Measurements from ENCODE around the gene ARMC5.

ARMC5 gene

GRCh38 chr16:31484491-31485171 is 25.3 kb downstream of the ARMC5 start:
- no peak for TF ChIP-seq CTCF (IDR thresholded peaks at IDR 0.05; ENCODE audit: insufficient read depth, missing control alignments)
- DNase-seq (ENCODE audit: insufficient read length, low spot score) (no peak), FAIRE-seq (no peak)

- FAIRE-seq: no peak
- DNase-seq (ENCODE audit: insufficient read length, low spot score): no peak
- no peak for TF ChIP-seq CTCF (IDR thresholded peaks at IDR 0.05; ENCODE audit: insufficient read depth, missing control alignments)
Observed at GRCh38 chr16:31485571-31485970, 26.3 kb downstream of the ARMC5 start.

- FAIRE-seq (no peak), DNase-seq (ENCODE audit: insufficient read length, low spot score) (no peak)
- no peak for TF ChIP-seq CTCF (IDR thresholded peaks at IDR 0.05; ENCODE audit: insufficient read depth, missing control alignments)
Observed at GRCh38 chr16:31486045-31486444, 26.7 kb downstream of the ARMC5 start.

GRCh38 chr16:31487071-31487719 is 27.9 kb downstream of the ARMC5 start:
- DNase-seq (ENCODE audit: insufficient read length, low spot score) (no peak), FAIRE-seq (no peak)
- TF ChIP-seq CTCF (IDR thresholded peaks at IDR 0.05; ENCODE audit: insufficient read depth, missing control alignments): no peak

- DNase-seq (ENCODE audit: insufficient read length, low spot score): peak; percentile 95
- TF ChIP-seq CTCF (IDR thresholded peaks at IDR 0.05; ENCODE audit: insufficient read depth, missing control alignments): no peak
- FAIRE-seq: no peak
Observed at GRCh38 chr16:31487720-31488467, 28.6 kb downstream of the ARMC5 start.

GRCh38 chr16:31488468-31489297 is 29.4 kb downstream of the ARMC5 start:
- DNase-seq (ENCODE audit: insufficient read length, low spot score) (no peak), FAIRE-seq (no peak)
- no peak for TF ChIP-seq CTCF (IDR thresholded peaks at IDR 0.05; ENCODE audit: insufficient read depth, missing control alignments)

All from D721Med (cell line).